Activated CD8-positive, alpha-beta T cell treated with anti-CD3 and anti-CD28 coated beads, Interleukin-2, amount 10 ng/mL, durations not matched to agents 7 days and 5 days (primary cell): ENCODE results near the gene RASA4B. TPM values are rescaled to one million over a fixed set of nuclear protein-coding genes. Genes with fewer than 3 reads are reported as not detected.
"Not testable (repeated sequence)": the region's sequence is repeated elsewhere in the genome, so short reads cannot be mapped to it uniquely, and the experiment has no call there.

ENCODE experiments used
- ATAC-seq: fragments of 150-1000 bp; cut with Tn5 transposase; one replicate; pipeline ENCODE4 v1.10.0; 2021; ENCODE audit warnings: moderate library complexity
- CTCF ChIA-PET: fragments of 350-600 bp; sonication (Branson Sonifier 250); formaldehyde crosslinking; loops from one replicate; lab custom pipeline; 2021; ENCODE audit warnings: antibody characterized with exemption; lab: Charles Lee
- POLR2A ChIA-PET: fragments of 350-600 bp; sonication (Branson Sonifier 250); formaldehyde crosslinking; loops from one replicate; lab custom pipeline; 2021; ENCODE audit warnings: antibody characterized with exemption; lab: Charles Lee
- DNase-seq: peaks from one replicate; pipeline ENCODE4 v3.0.0-alpha.2; 2020
- H3K27ac Mint-ChIP-seq: one replicate; pipeline ENCODE4 v1.8.0; 2021; ENCODE audit warnings: mild to moderate bottlenecking, mixed read lengths
- H3K27me3 Mint-ChIP-seq: one replicate; pipeline ENCODE4 v1.8.0; 2021; ENCODE audit warnings: low read depth, mixed read lengths
- H3K36me3 Mint-ChIP-seq: one replicate; pipeline ENCODE4 v1.8.0; 2021; ENCODE audit warnings: low read depth, mixed read lengths
- H3K4me1 Mint-ChIP-seq: one replicate; pipeline ENCODE4 v1.8.0; 2021; ENCODE audit warnings: low read depth, mixed read lengths
- H3K4me3 Mint-ChIP-seq: one replicate; pipeline ENCODE4 v1.8.0; 2021; ENCODE audit warnings: mild to moderate bottlenecking, mixed read lengths
- H3K9me3 Mint-ChIP-seq: one replicate; pipeline ENCODE4 v1.8.0; 2022; ENCODE audit warnings: mixed read lengths; ENCODE audit not compliant: insufficient read depth
- total RNA-seq, 2 experiments: library from RNA; stranded (reverse); gene quantifications; one replicate each; pipeline ENCODE4 v1.2.3, GENCODE V29; 2021

The RASA4B gene
- total RNA-seq, 2 experiments from 2014 or later: 18.9 to 21.1 TPM

GRCh38 chr7:102479982-102480637 is 37.5 kb downstream of the RASA4B start:
- not testable (repeated sequence) for H3K4me3 Mint-ChIP-seq

GRCh38 chr7:102479209-102479584 is 38.4 kb downstream of the RASA4B start:
- DNase-seq, H3K36me3 Mint-ChIP-seq, H3K4me3 Mint-ChIP-seq, POLR2A ChIA-PET, H3K9me3 Mint-ChIP-seq, CTCF ChIA-PET, H3K4me1 Mint-ChIP-seq, H3K27me3 Mint-ChIP-seq, H3K27ac Mint-ChIP-seq: not testable (repeated sequence)
- peak; percentile 19 for ATAC-seq

More at GRCh38 chr7:102479982-102480637, 37.5 kb downstream of the RASA4B start:
- CTCF ChIA-PET, ATAC-seq, H3K27ac Mint-ChIP-seq, H3K4me1 Mint-ChIP-seq, H3K36me3 Mint-ChIP-seq, H3K27me3 Mint-ChIP-seq, H3K9me3 Mint-ChIP-seq, POLR2A ChIA-PET: not testable (repeated sequence)
- DNase-seq: peak; percentile 34

GRCh38 chr7:102478314-102479208 is 39.0 kb downstream of the RASA4B start, which contains the start of gene POLR2J:
Gene POLR2J (minus strand): TSS chr7:102478922. CDS start chr7:102478860, 62 bp downstream.
- Mint-ChIP-seq H3K4me3 (peak within 1 kb of the TSS; percentile 89), H3K27ac (peak within 1 kb of the TSS; percentile 87)
- CTCF ChIA-PET, H3K27me3 Mint-ChIP-seq, H3K4me1 Mint-ChIP-seq, POLR2A ChIA-PET, H3K36me3 Mint-ChIP-seq, H3K9me3 Mint-ChIP-seq: not testable (repeated sequence)
- DNase-seq (peak; percentile 79), ATAC-seq (peak; percentile 92)

- H3K27me3 Mint-ChIP-seq, H3K27ac Mint-ChIP-seq, CTCF ChIA-PET, ATAC-seq, POLR2A ChIA-PET, H3K9me3 Mint-ChIP-seq, H3K4me3 Mint-ChIP-seq, H3K4me1 Mint-ChIP-seq: not testable (repeated sequence)
- peak; percentile 11 for DNase-seq
- peaks cover 11% of the 10 kb centered on the region for H3K36me3 Mint-ChIP-seq
Observed at GRCh38 chr7:102474736-102475435, 42.7 kb downstream of the RASA4B start.

GRCh38 chr7:102474116-102474515 is 43.5 kb downstream of the RASA4B start:
- POLR2A ChIA-PET, H3K9me3 Mint-ChIP-seq, H3K27ac Mint-ChIP-seq, H3K4me3 Mint-ChIP-seq, H3K4me1 Mint-ChIP-seq, H3K27me3 Mint-ChIP-seq, CTCF ChIA-PET, ATAC-seq: not testable (repeated sequence)
- peak; percentile 12 for DNase-seq
- peaks cover 11% of the 10 kb centered on the region for H3K36me3 Mint-ChIP-seq

- ChIA-PET CTCF (no interaction called here), POLR2A (no interaction called here)
- Mint-ChIP-seq H3K4me1 (no peaks in the 10 kb centered on the region), H3K27me3 (no peaks in the 10 kb centered on the region), H3K9me3 (no peaks in the 10 kb centered on the region), H3K27ac (no peak overlapping the region), H3K36me3 (peaks cover 11% of the 10 kb centered on the region), H3K4me3 (no peak overlapping the region)
- no peak for DNase-seq
- ATAC-seq: no peak
Observed at GRCh38 chr7:102473271-102473991, 44.1 kb downstream of the RASA4B start.

GRCh38 chr7:102472126-102473041 is 45.2 kb downstream of the RASA4B start:
- Mint-ChIP-seq H3K27me3 (no peaks in the 10 kb centered on the region), H3K4me1 (no peaks in the 10 kb centered on the region), H3K9me3 (no peaks in the 10 kb centered on the region), H3K4me3 (no peak overlapping the region), H3K27ac (peak overlapping the region; percentile 18), H3K36me3 (peaks cover 11% of the 10 kb centered on the region)
- DNase-seq (no peak), ATAC-seq (no peak)
- ChIA-PET POLR2A (no interaction called here), CTCF (no interaction called here)

- H3K4me1 Mint-ChIP-seq: peaks cover 2% of the 10 kb centered on the region
- CTCF ChIA-PET: interaction anchor here (1.3 kb wide), 1 partner anchor 66 kb away, joined by 3 read pairs; no protein-coding TSS in a partner anchor
- H3K4me3 Mint-ChIP-seq: no peak overlapping the region
- ATAC-seq (no peak), DNase-seq (no peak)
- POLR2A ChIA-PET: no interaction called here
- no peaks in the 10 kb centered on the region for H3K9me3 Mint-ChIP-seq
- peak overlapping the region; percentile 18 for H3K27ac Mint-ChIP-seq
- H3K36me3 Mint-ChIP-seq: peaks cover 11% of the 10 kb centered on the region
- H3K27me3 Mint-ChIP-seq: no peaks in the 10 kb centered on the region
Observed at GRCh38 chr7:102471791-102472125, 45.8 kb downstream of the RASA4B start.

GRCh38 chr7:102469972-102470825 is 47.4 kb downstream of the RASA4B start:
- ATAC-seq (no peak), DNase-seq (no peak)
- Mint-ChIP-seq H3K9me3 (no peaks in the 10 kb centered on the region), H3K27ac (no peak overlapping the region), H3K27me3 (no peaks in the 10 kb centered on the region), H3K4me3 (no peak overlapping the region), H3K36me3 (peaks cover 14% of the 10 kb centered on the region), H3K4me1 (peaks cover 14% of the 10 kb centered on the region)
- ChIA-PET POLR2A (interaction anchor here (1.4 kb wide), 1 partner anchor 55 kb away, joined by 3 read pairs; no protein-coding TSS in a partner anchor), CTCF (interaction anchor here (1.3 kb wide), 1 partner anchor 65 kb away, joined by 3 read pairs; no protein-coding TSS in a partner anchor)

GRCh38 chr7:102469351-102469971 is 48.1 kb downstream of the RASA4B start:
- CTCF ChIA-PET: no interaction called here

More at GRCh38 chr7:102469351-102469971, 48.1 kb downstream of the RASA4B start:
- Mint-ChIP-seq H3K9me3 (no peaks in the 10 kb centered on the region), H3K36me3 (peaks cover 14% of the 10 kb centered on the region), H3K4me3 (no peak overlapping the region), H3K27ac (no peak overlapping the region), H3K27me3 (no peaks in the 10 kb centered on the region), H3K4me1 (peaks cover 15% of the 10 kb centered on the region)
- ATAC-seq: no peak
- POLR2A ChIA-PET: no interaction called here
- DNase-seq: no peak
